HG03095 (cell line): ENCODE data around the gene TNRC6B.
"Not testable (repeated sequence)": the region's sequence is repeated elsewhere in the genome, so short reads cannot be mapped to it uniquely, and the experiment has no call there.

ENCODE experiments used
- ATAC-seq: cut with Tn5 transposase; IDR thresholded peaks from one replicate; pipeline ENCODE4 v1.9.1; 2021; ENCODE audit warnings: moderate library complexity; ENCODE audit not compliant: unreplicated experiment

The TNRC6B gene

GRCh38 chr22:40276996-40277823, 99.5 kb downstream of the TNRC6B start:
- ATAC-seq: no peak

- ATAC-seq: no peak
These were observed 101.3 kb downstream of the TNRC6B start for GRCh38 chr22:40279017-40279416.

GRCh38 chr22:40281717-40282116, 104.0 kb downstream of the TNRC6B start:
- ATAC-seq: no peak

- ATAC-seq: no peak
These were observed 107.8 kb downstream of the TNRC6B start for GRCh38 chr22:40285513-40285912.

- no peak for ATAC-seq
These were observed 112.3 kb downstream of the TNRC6B start for GRCh38 chr22:40289991-40290459.

- no peak for ATAC-seq
These were observed 112.8 kb downstream of the TNRC6B start for GRCh38 chr22:40290516-40290915.

- no peak for ATAC-seq
These were observed 117.0 kb downstream of the TNRC6B start for GRCh38 chr22:40294696-40295095.

GRCh38 chr22:40300316-40300715, 122.6 kb downstream of the TNRC6B start:
- ATAC-seq: no peak

GRCh38 chr22:40300884-40301672, 123.4 kb downstream of the TNRC6B start:
- ATAC-seq: peak; percentile 85

GRCh38 chr22:40302149-40302548, 124.4 kb downstream of the TNRC6B start:
- ATAC-seq: no peak

GRCh38 chr22:40305625-40306024, 127.9 kb downstream of the TNRC6B start:
- no peak for ATAC-seq

GRCh38 chr22:40308999-40309573, 131.4 kb downstream of the TNRC6B start:
- no peak for ATAC-seq

GRCh38 chr22:40309631-40310030, 131.9 kb downstream of the TNRC6B start:
- no peak for ATAC-seq

GRCh38 chr22:40310081-40310767, 132.5 kb downstream of the TNRC6B start:
- ATAC-seq: no peak

GRCh38 chr22:40310768-40311120, 133.0 kb downstream of the TNRC6B start:
- ATAC-seq: no peak

- not testable (repeated sequence) for ATAC-seq
These were observed 133.9 kb downstream of the TNRC6B start for GRCh38 chr22:40311646-40312045.

GRCh38 chr22:40312050-40312449, 134.3 kb downstream of the TNRC6B start:
- ATAC-seq: no peak

- no peak for ATAC-seq
These were observed 135.3 kb downstream of the TNRC6B start for GRCh38 chr22:40313007-40313406.

- no peak for ATAC-seq
These were observed 136.3 kb downstream of the TNRC6B start for GRCh38 chr22:40314041-40314440.

- no peak for ATAC-seq
These were observed 143.0 kb downstream of the TNRC6B start for GRCh38 chr22:40320687-40321086.

GRCh38 chr22:40322021-40322420, 144.3 kb downstream of the TNRC6B start:
- no peak for ATAC-seq
